NCI-H128 (cell line): ENCODE results near the gene ZNF366.

Experiments used
- DNase-seq: peaks from one replicate; lab custom pipeline; 2025; ENCODE audit not compliant: unreplicated experiment; lab: John Stamatoyannopoulos, UW

ZNF366 gene

DNA sequence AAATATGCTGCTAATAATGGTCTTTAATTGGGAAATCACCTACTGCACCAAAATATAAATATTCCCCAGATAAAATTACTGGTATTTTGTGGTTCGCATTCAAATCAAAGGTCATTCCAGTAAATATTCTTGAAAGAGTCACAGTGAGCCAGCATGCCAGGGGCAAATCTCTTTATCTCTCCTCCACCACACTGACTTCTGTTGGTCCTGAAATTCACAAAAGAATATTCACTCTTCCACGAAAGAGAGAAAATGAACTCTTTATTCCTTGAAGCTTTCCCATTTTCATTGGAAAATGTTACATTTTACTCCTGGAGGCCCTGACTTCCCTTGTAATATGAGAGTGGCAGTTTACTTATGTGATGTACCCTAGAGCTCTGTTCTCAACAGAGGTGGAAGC is 39.7 kb downstream of the ZNF366 start:
- DNase-seq: no peak

DNA sequence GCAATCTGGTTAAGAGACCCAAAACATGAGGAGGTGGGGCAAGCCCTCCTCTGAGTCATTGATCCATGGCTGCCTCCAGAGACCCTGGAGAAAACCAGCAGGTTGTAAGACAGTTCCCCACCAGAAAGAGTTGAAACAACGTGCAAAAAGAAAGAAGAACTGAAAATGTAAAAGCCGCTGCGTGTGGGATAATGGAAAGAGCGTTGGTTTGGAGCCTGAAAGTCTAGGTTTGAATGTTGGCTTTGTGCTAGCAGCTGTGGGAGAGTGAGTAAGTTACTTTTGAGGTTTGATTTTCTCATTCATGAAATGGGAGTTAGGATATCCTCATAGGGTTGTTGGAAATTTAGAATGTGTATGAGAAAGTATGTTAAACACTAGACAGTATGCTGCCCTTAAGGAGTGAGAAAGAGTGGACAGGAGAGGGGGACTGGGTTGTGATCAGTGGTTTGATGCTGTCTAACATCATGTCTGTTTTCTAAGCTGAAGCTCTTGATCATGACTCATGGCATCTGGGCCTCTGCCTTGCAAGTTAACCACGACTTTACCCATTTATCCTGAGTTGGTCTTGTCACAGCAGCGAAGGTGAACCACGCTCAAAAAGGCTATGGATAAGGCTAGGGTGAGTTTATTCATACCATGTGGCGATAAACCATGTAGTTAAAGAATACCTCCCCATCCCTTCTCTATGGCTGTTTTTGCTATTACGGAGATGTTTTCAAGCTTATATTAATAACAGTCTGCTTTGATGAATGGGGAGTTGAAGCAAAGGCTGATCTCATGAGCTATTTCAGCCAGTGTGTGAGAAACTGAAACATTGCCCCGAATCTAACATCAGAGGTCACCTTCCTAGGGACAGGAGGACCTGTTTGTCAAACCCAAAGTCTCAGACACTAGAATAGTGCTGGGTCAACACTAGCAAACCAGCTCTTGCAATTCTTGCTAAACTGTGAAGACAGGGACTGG is 41.3 kb downstream of the ZNF366 start:
- DNase-seq: no peak

DNA sequence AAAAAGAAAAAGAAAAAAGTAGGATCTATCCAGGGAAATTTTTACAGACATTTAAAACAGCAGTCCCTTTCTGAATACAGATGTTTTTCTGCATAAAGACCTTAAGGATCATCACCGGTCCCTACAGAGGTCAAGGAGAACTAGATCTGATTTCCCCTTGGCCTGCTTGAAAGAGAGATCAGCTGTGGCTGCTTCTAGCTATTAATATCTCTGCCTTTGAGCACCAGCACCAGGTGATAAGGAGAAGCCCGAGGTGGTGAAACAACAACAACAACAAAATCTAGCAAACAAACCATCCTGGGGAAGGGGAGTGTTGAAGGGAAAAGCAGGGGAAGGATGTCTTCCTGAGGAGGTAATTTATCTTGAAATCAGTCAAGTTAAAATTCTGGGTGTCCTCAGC is 42.1 kb downstream of the ZNF366 start:
- DNase-seq: no peak

DNA sequence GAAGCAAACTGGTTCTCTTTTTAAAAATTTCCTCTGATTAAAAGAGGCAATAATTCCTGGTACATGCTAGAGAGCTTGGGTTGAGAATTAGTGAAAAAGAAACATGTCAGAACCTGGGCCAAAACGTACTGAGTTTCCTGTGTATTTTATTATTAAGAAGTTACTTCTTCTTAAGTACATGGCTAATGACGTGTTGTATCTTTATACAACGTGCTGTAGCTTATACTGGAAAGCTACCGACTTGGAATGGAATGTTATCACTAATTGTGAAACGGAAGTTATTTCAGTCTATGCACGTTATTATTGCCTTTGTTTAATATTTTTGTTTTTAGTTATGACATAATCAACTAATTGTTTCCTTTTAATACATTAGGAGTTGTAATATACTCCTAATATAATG is 43.1 kb downstream of the ZNF366 start:
- DNase-seq: no peak

DNA sequence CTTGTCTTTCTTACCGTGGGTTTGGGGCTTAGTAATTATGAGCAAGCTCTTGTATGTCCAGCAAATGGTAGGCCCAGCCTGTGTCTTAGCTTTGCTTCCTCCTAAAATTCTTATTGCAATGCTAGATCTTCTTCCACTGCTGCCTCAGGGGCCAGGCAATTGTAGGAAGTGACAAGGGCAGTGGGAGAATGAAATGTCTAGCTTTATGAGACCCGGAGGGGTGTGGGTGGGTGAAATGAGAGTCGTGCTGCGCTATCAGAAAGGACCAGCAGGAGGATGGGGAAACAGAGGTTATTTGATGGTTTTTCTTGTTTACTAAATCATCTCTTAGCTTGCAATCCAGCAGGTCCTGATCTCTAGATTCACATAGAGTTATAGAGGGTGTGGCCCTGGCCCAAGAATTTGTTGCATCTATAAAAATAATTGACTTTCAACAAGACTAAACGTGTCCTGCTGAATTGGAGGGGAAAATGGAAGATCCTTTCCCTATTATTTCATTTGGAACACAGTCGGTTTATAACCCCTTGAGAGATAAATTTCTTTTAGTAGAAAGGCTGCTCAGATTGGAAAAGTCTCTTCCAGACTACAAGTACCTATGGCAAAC is 43.7 kb downstream of the ZNF366 start:
- no peak for DNase-seq

DNA sequence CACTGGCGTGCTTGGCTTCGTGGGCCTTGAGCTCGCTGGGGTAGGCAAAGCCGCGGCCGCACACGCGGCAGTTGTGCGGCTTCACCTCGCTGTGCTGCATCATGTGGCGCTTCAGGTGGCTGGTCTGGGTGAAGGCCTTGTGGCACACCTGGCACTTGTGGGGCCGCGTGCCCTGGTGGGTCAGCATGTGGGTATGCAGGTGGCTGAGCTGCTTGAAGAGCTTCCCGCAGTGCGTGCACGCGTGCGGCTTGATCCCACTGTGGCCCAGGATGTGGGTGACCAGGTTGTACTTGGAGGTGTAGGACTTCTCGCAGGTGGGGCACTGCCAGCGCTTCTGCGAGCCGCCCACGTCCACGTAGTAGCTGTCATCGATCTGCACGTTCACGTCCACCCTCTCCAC is 46.8 kb downstream of the ZNF366 start:
- no peak for DNase-seq

DNA sequence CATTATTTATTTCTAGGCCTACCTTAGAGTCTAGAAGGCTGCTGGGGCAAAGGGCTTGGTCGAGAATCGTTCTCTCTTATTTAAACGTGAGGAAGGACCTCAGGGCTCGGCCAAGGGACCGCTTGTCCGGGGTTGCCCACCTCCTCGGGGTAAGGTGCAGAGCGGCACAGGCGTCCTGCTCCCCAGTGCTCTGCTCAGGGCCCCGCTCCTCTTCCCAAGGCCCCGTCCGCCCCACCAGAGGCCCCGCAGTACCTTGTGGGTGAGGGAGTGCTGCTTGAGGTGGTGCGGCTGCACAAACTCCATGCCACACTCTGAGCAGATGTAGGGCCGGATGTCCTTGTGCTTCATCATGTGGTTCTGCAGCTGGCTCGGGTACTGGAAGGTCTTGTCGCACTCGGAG is 47.3 kb downstream of the ZNF366 start:
- DNase-seq: no peak

DNA sequence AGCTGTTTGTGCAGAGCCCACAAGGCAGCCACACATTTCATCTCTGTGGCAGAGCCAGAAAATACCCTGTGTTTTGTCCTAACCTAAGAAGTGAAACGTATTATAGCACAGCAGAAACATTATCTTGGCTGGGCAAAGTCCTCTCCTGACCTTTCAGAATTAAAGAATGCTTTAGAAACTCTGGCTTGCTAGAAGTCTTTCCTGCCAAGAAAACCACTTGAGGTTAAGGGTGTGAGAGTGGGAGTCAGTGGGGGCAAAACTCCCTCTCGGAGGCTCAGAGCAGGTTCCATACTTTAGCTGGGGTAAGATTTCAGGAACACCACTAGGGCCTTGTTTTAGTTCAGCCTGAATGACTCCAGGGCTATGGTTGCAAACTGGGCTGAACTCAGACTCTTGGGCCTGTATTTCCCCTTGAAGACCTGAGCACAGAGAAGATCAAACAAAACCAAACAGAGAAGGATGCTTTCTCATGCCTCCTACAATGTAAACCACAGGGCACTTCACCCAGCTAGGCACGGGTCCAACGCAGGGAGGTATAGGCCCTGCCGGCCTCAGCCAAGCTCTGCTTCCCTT is 48.0 kb downstream of the ZNF366 start:
- no peak for DNase-seq

DNA sequence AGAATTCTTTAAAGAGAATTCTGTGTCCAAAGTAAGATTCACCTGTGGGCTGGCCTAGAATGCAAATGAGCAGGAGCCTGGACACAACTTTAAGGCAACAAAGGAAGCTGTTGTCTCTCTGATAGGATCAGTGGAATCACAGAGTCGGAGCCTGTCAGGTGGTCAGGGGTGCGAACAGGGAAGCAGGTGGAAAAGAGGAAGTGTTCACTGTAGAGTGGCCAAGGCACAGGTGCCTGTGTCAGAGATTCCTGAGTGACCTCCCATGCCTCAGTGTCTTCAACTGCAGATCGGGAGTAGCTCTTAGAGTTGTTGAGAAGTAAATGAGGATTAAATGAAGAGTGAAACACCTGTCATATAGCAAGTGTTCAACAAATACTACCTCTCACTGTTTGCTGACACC is 48.8 kb downstream of the ZNF366 start:
- DNase-seq: no peak

DNA sequence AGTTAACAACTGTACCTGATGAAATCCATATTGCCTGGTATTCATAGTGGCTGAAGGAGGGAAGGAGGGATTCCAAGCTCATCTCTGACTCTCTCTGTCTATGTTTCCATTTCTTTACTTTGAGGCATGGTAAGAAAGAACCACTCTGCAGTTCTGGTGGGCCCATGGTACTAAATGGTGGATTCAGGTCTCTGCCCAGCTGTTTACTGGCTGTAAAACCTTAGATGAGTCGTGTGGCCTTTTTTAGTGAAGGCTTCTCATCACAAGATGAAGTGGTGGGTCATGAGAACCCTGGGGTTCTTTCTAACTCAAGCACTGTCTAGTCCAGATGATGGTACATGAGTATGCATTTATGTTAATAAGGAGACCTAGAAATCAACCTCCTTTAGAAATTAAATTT is 49.7 kb downstream of the ZNF366 start:
- no peak for DNase-seq

DNA sequence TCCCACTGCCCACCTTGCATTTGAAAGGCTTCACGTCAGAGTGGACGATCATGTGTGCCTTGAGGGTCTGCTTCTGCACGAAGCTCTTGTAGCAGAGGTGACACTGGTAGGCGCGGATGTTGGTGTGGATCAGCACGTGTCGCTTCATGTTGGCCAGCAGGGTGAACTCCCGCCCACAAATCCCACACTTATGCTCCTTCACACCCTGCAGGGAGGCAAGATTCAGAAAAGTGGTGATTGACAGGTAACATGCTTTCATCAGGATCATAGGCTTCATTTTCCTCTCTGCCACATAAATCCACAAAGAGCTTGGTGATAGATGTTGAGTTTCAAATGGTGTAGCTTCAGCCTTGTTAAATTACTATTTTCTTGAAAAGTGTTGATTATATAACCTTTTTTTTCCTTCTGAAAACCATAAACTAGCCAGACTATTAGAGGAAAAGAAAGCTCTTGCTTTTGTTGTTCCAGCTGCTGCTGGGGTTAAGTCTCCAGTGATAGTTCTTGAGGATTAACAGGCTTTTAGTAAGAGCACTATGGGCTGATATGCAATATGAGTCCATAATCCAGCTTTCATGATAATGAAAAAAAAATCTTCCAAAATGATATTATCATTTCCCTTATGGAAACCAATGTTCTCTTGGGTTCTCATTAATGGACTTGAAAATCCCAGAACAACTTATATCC is 50.7 kb downstream of the ZNF366 start:
- DNase-seq: no peak

DNA sequence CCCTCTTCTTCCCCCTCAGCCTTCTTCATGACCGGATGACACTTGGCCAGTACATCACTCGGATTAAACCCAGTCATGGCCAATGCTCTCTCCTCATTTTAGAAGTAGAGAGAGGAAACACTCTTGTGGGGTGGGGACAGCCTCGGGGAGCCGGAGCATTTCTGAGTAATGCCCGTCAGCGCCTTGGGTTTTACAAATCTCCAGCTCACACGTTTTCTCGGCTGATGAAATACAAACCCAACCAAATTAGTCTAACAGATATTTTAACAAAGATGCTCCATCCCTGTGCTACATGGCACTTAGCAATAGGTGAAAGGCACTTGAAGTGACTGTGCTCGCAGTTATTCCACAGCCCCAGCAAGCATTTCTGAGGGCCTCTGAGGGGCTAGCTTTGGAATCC is 51.7 kb downstream of the ZNF366 start:
- no peak for DNase-seq

DNA sequence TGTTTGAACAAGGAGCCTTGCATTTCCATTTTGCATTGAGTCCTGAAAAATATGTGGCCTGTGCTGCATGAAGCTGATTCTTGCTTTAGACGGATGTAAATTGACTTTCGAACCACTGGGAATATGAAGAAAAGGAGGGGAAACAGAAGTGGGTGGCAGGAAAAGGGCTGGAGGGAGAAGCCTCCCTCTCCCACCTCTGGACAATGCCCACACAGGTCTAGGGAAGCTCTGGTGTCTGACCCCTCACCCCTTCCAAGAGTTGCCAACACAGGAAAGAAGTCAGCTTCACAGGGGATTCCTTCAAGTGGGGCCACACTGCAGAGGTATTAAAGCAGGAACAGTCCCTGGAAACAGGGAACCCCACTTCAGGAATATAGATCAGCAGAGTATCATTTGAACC is 52.2 kb downstream of the ZNF366 start:
- no peak for DNase-seq

DNA sequence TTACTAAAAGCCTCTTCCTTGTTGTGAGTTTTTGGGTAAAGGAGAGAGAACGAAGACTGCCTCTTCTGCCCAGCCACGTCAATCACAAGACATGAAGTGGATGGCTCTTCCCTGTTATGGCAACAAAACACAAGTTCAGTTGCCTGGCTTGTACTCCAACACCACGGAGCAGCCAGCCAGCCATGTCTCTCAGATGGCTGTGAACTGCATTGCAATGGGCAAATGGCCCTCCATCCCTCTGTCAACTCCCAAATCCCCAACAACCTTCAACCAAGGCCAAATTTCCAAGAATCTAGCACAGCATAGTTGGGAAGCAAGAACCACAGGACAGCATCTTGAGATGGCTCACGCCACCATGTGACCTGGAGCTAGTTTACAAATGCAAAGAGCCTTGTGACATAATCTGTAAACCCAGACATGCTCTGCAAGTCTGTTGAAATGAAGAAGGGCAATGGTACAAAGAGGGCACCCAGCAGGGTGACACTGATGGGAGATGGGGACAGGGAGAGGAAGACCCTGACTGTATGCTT is 53.9 kb downstream of the ZNF366 start:
- DNase-seq: no peak

DNA sequence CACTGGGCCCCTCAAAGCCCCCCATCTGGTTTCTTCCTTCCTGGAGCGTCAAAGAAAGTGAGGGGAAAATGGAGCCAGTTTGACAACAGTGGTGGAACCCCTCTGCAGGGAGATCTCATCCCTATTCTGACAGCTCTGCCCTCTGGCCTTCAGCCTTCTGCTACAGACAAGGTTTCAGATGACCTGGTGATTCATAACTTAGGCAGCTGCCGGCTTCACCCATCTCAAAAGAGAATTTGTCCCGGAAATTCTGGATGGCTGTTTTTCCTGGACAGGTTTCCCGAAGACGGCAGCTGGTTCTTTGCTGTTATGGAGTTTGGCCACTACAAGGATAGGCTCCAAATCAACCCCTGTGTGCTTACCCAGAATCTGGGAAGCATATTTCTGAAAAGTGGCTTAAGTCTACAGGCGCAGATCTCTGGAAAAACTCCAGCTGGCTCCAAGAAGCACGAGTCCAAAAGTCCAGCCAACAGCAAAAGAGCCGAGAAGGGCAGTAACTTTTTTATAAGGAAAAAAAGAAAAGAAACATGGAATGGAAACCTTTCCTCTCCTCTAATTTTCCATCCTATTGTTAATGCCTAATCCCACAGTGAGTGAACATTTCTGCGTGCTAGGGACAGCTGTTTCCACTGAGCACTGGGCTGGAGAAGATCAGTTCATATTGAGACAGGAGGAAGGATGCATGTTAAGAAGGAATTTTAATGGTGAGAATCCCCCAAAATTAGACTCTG is 54.5 kb downstream of the ZNF366 start:
- DNase-seq: no peak

DNA sequence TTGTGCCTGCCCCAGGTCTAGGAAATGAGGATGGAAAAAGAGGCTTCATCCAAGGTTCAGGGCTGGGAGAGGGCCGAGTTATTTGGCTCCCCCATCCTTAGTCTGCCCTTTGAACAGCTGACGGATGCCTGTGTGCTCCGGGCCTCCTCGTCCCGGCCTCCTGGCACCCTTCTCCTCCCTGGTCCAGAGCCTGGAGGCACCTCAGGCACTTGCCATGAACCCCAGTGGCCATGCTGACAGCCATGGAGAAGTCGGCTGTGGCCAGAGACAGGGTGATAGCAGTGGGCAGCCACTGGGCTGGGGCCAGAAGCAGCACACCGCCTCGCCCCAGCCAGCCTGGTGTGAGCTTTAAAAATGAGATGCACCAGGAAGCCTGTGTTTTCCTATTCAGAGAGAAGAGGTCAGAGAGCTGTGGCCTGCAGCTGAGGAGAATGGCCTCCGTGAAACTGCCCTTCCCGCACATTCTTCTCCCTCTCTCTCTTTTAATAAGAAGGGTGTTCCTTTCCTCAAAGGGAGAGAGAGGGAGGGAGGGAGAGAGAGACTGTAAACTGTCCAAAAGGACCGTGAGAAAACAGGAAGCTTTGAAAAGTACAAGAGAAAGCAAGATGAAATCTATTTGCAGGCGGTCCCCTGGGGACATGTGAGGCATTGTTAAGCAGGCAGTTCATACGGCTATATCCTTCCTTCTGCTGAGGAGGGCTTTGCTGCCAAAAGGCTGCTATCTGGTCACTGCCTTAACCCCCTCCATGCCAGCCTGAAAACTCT is 55.3 kb downstream of the ZNF366 start:
- no peak for DNase-seq

DNA sequence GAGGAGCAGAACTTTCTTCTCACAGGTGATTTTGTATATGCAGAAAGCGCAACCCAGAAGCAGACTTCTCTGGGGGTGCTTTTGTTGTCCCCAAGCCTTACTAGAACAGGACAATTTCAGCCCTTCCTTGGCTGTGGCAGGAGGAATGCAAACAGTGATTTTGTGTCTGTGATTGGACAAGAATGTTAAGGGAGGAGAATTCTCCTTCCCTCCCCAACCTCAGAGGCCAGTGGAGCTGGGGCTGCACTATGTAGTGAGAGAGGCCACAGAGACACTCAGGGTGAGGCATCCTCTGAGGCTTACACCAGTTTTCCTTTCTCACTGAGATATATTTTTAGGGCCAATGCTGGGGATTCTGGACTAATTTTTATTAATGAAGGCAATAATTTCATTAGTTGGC is 58.8 kb downstream of the ZNF366 start:
- DNase-seq: no peak

DNA sequence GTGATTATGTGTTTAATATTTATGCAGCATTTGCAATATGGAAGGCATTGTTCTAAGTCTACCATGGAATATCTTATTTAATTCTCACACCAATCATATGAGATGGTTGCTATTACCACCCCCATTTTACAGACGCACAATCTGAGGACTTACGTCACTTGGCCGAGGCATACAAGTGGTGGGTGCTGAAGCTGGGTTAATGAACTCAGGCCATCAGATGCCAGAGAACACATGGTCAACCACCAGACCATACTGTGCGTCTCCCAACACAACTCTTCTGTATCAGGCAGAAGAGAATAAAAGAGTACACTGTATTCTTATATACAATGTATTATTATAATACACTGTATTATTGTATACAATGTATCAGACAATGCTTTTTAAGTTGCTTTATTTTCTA is 59.5 kb downstream of the ZNF366 start:
- no peak for DNase-seq

DNA sequence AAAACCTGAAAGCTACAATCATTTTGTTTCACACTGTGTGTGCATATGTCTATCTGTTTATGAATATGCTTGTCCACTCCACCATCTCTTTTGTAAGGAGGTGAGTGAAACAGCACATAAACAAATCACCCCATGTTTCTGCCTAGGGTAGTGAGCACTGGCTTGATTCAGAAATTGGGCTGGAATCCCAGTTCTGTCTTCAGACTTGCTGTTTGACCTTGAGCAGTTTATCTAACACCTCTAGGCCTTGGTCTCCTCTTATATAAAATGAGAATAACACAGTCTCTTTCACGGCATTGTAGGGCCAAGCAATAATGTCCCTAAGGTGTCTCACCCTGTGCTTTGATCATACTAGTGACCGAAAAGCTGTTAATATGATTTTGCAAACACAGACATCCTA is 61.2 kb downstream of the ZNF366 start:
- no peak for DNase-seq

DNA sequence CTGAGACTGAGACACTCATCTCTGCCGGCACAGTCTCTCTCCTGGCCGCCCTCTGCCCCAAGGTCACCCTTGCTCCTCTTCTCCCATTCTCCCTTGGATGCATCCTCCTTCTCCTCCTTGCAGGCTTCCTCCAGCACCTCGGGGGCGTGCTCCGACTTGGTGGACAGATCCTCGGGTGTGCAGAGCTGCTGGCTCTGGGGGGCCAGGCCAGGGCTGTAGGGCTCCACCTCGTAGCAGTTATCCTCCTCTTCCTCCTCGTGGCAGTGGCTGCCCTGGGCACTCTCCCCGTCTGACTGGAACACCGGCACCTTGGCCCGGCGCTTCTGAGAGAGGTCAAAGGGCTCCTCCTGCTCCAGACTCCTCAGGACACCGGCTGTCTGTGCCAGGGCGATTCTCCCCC is 63.3 kb downstream of the ZNF366 start:
- DNase-seq: no peak
